ENCODE results near the gene ASB9. TPM values are rescaled to one million over a fixed set of nuclear protein-coding genes. Genes with fewer than 3 reads are reported as not detected.
"Not testable (repeated sequence)": the region's sequence is repeated elsewhere in the genome, so short reads cannot be mapped to it uniquely, and the experiment has no call there.

ASB9 gene
- total RNA-seq, 1 donor from 2014 or later = 1.6 TPM

- H3K27me3 Mint-ChIP-seq = no peaks in the 10 kb centered on the region
- H3K4me1 Mint-ChIP-seq (ENCODE audit: low read depth) = no peaks in the 10 kb centered on the region
- no peaks in the 10 kb centered on the region for H3K36me3 Mint-ChIP-seq (ENCODE audit: insufficient read depth)
- DNase-seq (ENCODE audit: low spot score, unreplicated experiment) = no peak
- H3K27ac Mint-ChIP-seq = no peak overlapping the region
- peaks cover 4% of the 10 kb centered on the region for H3K9me3 Mint-ChIP-seq (ENCODE audit: low read depth)
- no peak for TF ChIP-seq CTCF (IDR thresholded peaks at IDR 0.05; ENCODE audit: unreplicated experiment)
- H3K4me3 Mint-ChIP-seq (ENCODE audit: low read depth) = no peak overlapping the region
Observed at GRCh38 chrX:15310117-15310516, 40.2 kb upstream of the ASB9 start.

- DNase-seq (ENCODE audit: low spot score, unreplicated experiment); H3K4me1 Mint-ChIP-seq (ENCODE audit: low read depth); H3K36me3 Mint-ChIP-seq (ENCODE audit: insufficient read depth); H3K27ac Mint-ChIP-seq; H3K9me3 Mint-ChIP-seq (ENCODE audit: low read depth); H3K27me3 Mint-ChIP-seq; H3K4me3 Mint-ChIP-seq (ENCODE audit: low read depth): not testable (repeated sequence)
Observed at GRCh38 chrX:15305899-15306298, 36.0 kb upstream of the ASB9 start.

- no peak overlapping the region for H3K27ac Mint-ChIP-seq
- H3K4me3 Mint-ChIP-seq (ENCODE audit: low read depth) = no peak overlapping the region
- peaks cover 15% of the 10 kb centered on the region for H3K9me3 Mint-ChIP-seq (ENCODE audit: low read depth)
- TF ChIP-seq CTCF (IDR thresholded peaks at IDR 0.05; ENCODE audit: unreplicated experiment) = no peak
- no peaks in the 10 kb centered on the region for H3K27me3 Mint-ChIP-seq
- no peak for DNase-seq (ENCODE audit: low spot score, unreplicated experiment)
- peaks cover 12% of the 10 kb centered on the region for H3K4me1 Mint-ChIP-seq (ENCODE audit: low read depth)
- peaks cover 3% of the 10 kb centered on the region for H3K36me3 Mint-ChIP-seq (ENCODE audit: insufficient read depth)
Observed at GRCh38 chrX:15301924-15302323, 32.0 kb upstream of the ASB9 start.

GRCh38 chrX:15299941-15300851 is 30.3 kb upstream of the ASB9 start:
- H3K27me3 Mint-ChIP-seq = no peaks in the 10 kb centered on the region
- peaks cover 12% of the 10 kb centered on the region for H3K4me1 Mint-ChIP-seq (ENCODE audit: low read depth)
- H3K4me3 Mint-ChIP-seq (ENCODE audit: low read depth) = peak overlapping the region; percentile 6
- no peak for DNase-seq (ENCODE audit: low spot score, unreplicated experiment)
- peak; percentile 53 for TF ChIP-seq CTCF (IDR thresholded peaks at IDR 0.05; ENCODE audit: unreplicated experiment)
- peaks cover 15% of the 10 kb centered on the region for H3K9me3 Mint-ChIP-seq (ENCODE audit: low read depth)
- H3K27ac Mint-ChIP-seq = peak overlapping the region; percentile 82
- H3K36me3 Mint-ChIP-seq (ENCODE audit: insufficient read depth) = peaks cover 3% of the 10 kb centered on the region

GRCh38 chrX:15298780-15299179 is 28.9 kb upstream of the ASB9 start:
- DNase-seq (ENCODE audit: low spot score, unreplicated experiment) = no peak
- no peaks in the 10 kb centered on the region for H3K27me3 Mint-ChIP-seq
- peaks cover 3% of the 10 kb centered on the region for H3K36me3 Mint-ChIP-seq (ENCODE audit: insufficient read depth)
- no peak overlapping the region for H3K4me3 Mint-ChIP-seq (ENCODE audit: low read depth)
- H3K9me3 Mint-ChIP-seq (ENCODE audit: low read depth) = peaks cover 15% of the 10 kb centered on the region
- H3K4me1 Mint-ChIP-seq (ENCODE audit: low read depth) = peaks cover 12% of the 10 kb centered on the region
- no peak overlapping the region for H3K27ac Mint-ChIP-seq
- no peak for TF ChIP-seq CTCF (IDR thresholded peaks at IDR 0.05; ENCODE audit: unreplicated experiment)

- H3K36me3 Mint-ChIP-seq (ENCODE audit: insufficient read depth) = peaks cover 3% of the 10 kb centered on the region
- H3K27ac Mint-ChIP-seq = no peak overlapping the region
- DNase-seq (ENCODE audit: low spot score, unreplicated experiment) = no peak
- H3K4me1 Mint-ChIP-seq (ENCODE audit: low read depth) = peaks cover 12% of the 10 kb centered on the region
- TF ChIP-seq CTCF (IDR thresholded peaks at IDR 0.05; ENCODE audit: unreplicated experiment) = no peak
- H3K27me3 Mint-ChIP-seq = no peaks in the 10 kb centered on the region
- peaks cover 18% of the 10 kb centered on the region for H3K9me3 Mint-ChIP-seq (ENCODE audit: low read depth)
- H3K4me3 Mint-ChIP-seq (ENCODE audit: low read depth) = no peak overlapping the region
Observed at GRCh38 chrX:15298201-15298600, 28.3 kb upstream of the ASB9 start.

All from progenitor cell of endocrine pancreas (in vitro differentiated cells).